A673 (cell line): ENCODE measurements around the gene NTN1. TPM values are rescaled to one million over a fixed set of nuclear protein-coding genes. Genes with fewer than 3 reads are reported as not detected.

Experiments
- BruUV-seq: library from RNA; stranded (reverse); fragments of 400-500 nt; replicated peaks from 2 replicates; lab custom pipeline; 2021; lab: Mats Ljungman, UMichigan
- CTCF ChIA-PET: fragments of 300-600 bp; sonication (Branson Sonifier 250); formaldehyde crosslinking; loops from one replicate; lab custom pipeline; 2022; ENCODE audit warnings: antibody characterized with exemption; lab: Charles Lee
- POLR2A ChIA-PET: fragments of 300-600 bp; sonication (Branson Sonifier 250); formaldehyde crosslinking; loops from one replicate; lab custom pipeline; 2022; ENCODE audit warnings: antibody characterized with exemption; ENCODE audit not compliant: low non-redundant PET; lab: Charles Lee
- DNase-seq: peaks from one replicate; pipeline ENCODE4 v3.0.0-alpha.2; 2015; ENCODE audit warnings: low spot score
- H3K27ac ChIP-seq: fragments of 200-600 bp; sonication (generic); 2 replicates; pipeline ENCODE4 v1.5.1; 2016; ENCODE audit warnings: mixed run types, low read depth, mild to moderate bottlenecking, mixed read lengths, antibody characterized with exemption, low read length; ENCODE audit not compliant: poor library complexity, severe bottlenecking
- H3K27me3 ChIP-seq: fragments of 200-600 bp; sonication (generic); replicated peaks from 2 replicates; pipeline ENCODE4 v1.6.1; 2017; ENCODE audit warnings: mixed run types, low read depth, mild to moderate bottlenecking, mixed read lengths, antibody characterized with exemption, low read length; ENCODE audit not compliant: insufficient read depth, poor library complexity
- H3K36me3 ChIP-seq: fragments of 200-600 bp; sonication (generic); 2 replicates; pipeline ENCODE4 v1.6.1; 2016; ENCODE audit warnings: mixed run types, mild to moderate bottlenecking, mixed read lengths, antibody characterized with exemption, low read length; ENCODE audit not compliant: insufficient read depth, poor library complexity, severe bottlenecking
- H3K4me1 ChIP-seq: fragments of 200-600 bp; sonication (generic); 2 replicates; pipeline ENCODE4 v1.6.1; 2017; ENCODE audit warnings: mixed run types, mild to moderate bottlenecking, mixed read lengths, antibody characterized with exemption, low read length; ENCODE audit not compliant: insufficient read depth, poor library complexity, severe bottlenecking
- H3K4me3 ChIP-seq: fragments of 200-600 bp; sonication (generic); 2 replicates; pipeline ENCODE4 v1.5.1; 2016; ENCODE audit warnings: low read depth, mixed run types, mild to moderate bottlenecking, mixed read lengths, low read length; ENCODE audit not compliant: poor library complexity, severe bottlenecking
- H3K9me3 ChIP-seq: fragments of 200-600 bp; sonication (generic); 2 replicates; pipeline ENCODE4 v1.6.1; 2016; ENCODE audit warnings: mixed run types, low read depth, mild to moderate bottlenecking, mixed read lengths, antibody characterized with exemption, low read length; ENCODE audit not compliant: poor library complexity, severe bottlenecking
- CTCF ChIP-seq: fragments of 300-800, 200-600 bp; sonication (generic); conservative IDR thresholded peaks from 2 replicates; pipeline ENCODE4 v1.5.1; 2017; ENCODE audit warnings: low read depth, mild to moderate bottlenecking, antibody characterized with exemption, low read length, moderate library complexity, mixed read lengths
- EZH2 ChIP-seq: fragments of 200-600 bp; sonication (generic); IDR thresholded peaks from 2 replicates; pipeline ENCODE4 v1.6.1; 2017; ENCODE audit warnings: borderline replicate concordance, low read depth, mild to moderate bottlenecking, mixed read lengths, antibody characterized with exemption, low read length; ENCODE audit not compliant: poor library complexity, severe bottlenecking
- intact Hi-C: fragments of 100-400 bp; cut with micrococcal nuclease; formaldehyde crosslinking; loops from one replicate; pipeline ENCODE4 v1.10.0; 2022; ENCODE audit not compliant: unreplicated experiment
- total RNA-seq: library from RNA; stranded (reverse); gene quantifications from 2 replicates; pipeline ENCODE4 v1.2.3, GENCODE V29; 2021

The NTN1 gene
- total RNA-seq, 1 experiment from 2014 or later = 4.3 TPM

DNA sequence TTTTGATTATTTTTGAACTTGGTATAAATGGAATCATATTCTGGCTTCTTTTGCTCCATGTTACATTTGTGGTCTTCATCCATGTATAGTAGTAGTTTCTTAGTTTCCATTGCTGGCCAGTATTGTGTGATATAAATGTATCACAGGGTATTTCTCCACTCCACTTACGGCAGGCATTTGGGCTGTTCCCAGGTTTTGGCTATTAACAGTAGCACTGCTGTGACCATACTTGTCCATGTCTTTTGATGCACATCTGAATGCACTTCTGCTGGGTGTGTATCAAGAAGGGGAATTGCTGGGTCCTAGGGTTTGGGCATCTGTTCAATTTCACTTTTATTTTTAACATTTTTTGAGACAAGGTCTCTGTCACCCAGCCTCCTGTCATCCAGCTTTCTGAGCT, 13.9 kb downstream of the NTN1 start:
- Histone ChIP-seq H3K4me3 (no peak overlapping the region), H3K27me3 (no peaks in the 10 kb centered on the region), H3K9me3 (no peaks in the 10 kb centered on the region), H3K4me1 (no peaks in the 10 kb centered on the region), H3K36me3 (no peaks in the 10 kb centered on the region), H3K27ac (no peak overlapping the region)
- ChIA-PET POLR2A (no interaction called here), CTCF (no interaction called here)
- no peak for TF ChIP-seq CTCF
- no peak for TF ChIP-seq EZH2
- intact Hi-C loops = no loop called here
- no peak for DNase-seq
- BruUV-seq = no TSS peak

DNA sequence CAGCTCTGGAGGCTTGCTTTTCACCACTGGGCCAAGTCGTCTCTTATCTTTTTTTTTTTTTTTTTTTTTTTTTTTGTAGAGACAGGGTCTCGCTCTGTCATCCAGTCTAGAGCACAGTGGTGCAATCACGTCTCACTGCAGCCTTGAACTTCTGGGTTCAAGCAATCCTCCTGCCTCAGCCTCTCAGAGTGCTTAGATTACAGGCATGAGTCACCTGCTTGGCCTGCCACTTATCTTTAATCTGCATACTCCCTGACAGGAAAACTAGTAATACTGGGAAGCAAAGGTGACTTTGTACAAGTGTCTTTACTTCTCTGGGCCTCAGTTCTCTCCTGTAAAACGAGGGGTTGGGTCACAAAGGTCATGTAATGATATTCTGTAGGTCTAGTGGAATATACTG, 15.0 kb downstream of the NTN1 start:
- Histone ChIP-seq H3K4me1 (no peaks in the 10 kb centered on the region), H3K27ac (no peak overlapping the region), H3K9me3 (no peaks in the 10 kb centered on the region), H3K27me3 (no peaks in the 10 kb centered on the region), H3K4me3 (no peak overlapping the region), H3K36me3 (no peaks in the 10 kb centered on the region)
- CTCF ChIA-PET = no interaction called here
- no TSS peak for BruUV-seq
- intact Hi-C loops = no loop called here
- POLR2A ChIA-PET = no interaction called here
- no peak for TF ChIP-seq EZH2
- no peak for TF ChIP-seq CTCF
- no peak for DNase-seq

- Histone ChIP-seq H3K27me3 (no peaks in the 10 kb centered on the region), H3K36me3 (no peaks in the 10 kb centered on the region), H3K4me3 (no peak overlapping the region), H3K4me1 (no peaks in the 10 kb centered on the region), H3K27ac (no peak overlapping the region), H3K9me3 (no peaks in the 10 kb centered on the region)
- POLR2A ChIA-PET = no interaction called here
- CTCF ChIA-PET = no interaction called here
- no TSS peak for BruUV-seq
- intact Hi-C loops = no loop called here
- DNase-seq = no peak
- no peak for TF ChIP-seq EZH2
- TF ChIP-seq CTCF = no peak
Measured at GRCh38 chr17:9037736-9038135, 16.4 kb downstream of the NTN1 start.
